ENCODE data around the gene PDE5A. TPM values are rescaled to one million over a fixed set of nuclear protein-coding genes. Genes with fewer than 3 reads are reported as not detected.

Gene PDE5A
- total RNA-seq, 1 experiment from 2014 or later = 0.89 TPM

- H3K27ac Mint-ChIP-seq (ENCODE audit: low read depth, unreplicated experiment) = no peak overlapping the region
- H3K9me3 Mint-ChIP-seq (ENCODE audit: unreplicated experiment) = no peaks in the 10 kb centered on the region
- TF ChIP-seq CTCF (IDR thresholded peaks at IDR 0.05; ENCODE audit: unreplicated experiment) = no peak
- POLR2A ChIA-PET = interaction anchor here (1.2 kb wide), 1 partner anchor 11 kb away, joined by 3 read pairs; no protein-coding TSS in a partner anchor
- H3K4me1 Mint-ChIP-seq (ENCODE audit: insufficient read depth, unreplicated experiment) = no peaks in the 10 kb centered on the region
- BruUV-seq (replicated peaks) = no TSS peak
- H3K27me3 Mint-ChIP-seq (ENCODE audit: insufficient read depth, unreplicated experiment) = no peaks in the 10 kb centered on the region
- H3K36me3 Mint-ChIP-seq (ENCODE audit: insufficient read depth, unreplicated experiment) = no peaks in the 10 kb centered on the region
- DNase-seq (ENCODE audit: unreplicated experiment) = no peak
- H3K4me3 Mint-ChIP-seq (ENCODE audit: unreplicated experiment) = no peak overlapping the region
- CTCF ChIA-PET = no interaction called here
- intact Hi-C loops (cut with micrococcal nuclease) = no loop called here
Observed at GRCh38 chr4:119655111-119655837, 26.7 kb upstream of the PDE5A start.

GRCh38 chr4:119653990-119654389, 25.4 kb upstream of the PDE5A start:
- CTCF ChIA-PET = interaction anchor here (1.0 kb wide), 1 partner anchor 27 kb away, joined by 6 read pairs; no protein-coding TSS in a partner anchor
- Mint-ChIP-seq H3K36me3 (ENCODE audit: insufficient read depth, unreplicated experiment) (no peaks in the 10 kb centered on the region), H3K9me3 (ENCODE audit: unreplicated experiment) (no peaks in the 10 kb centered on the region), H3K27ac (ENCODE audit: low read depth, unreplicated experiment) (no peak overlapping the region), H3K27me3 (ENCODE audit: insufficient read depth, unreplicated experiment) (no peaks in the 10 kb centered on the region), H3K4me3 (ENCODE audit: unreplicated experiment) (no peak overlapping the region), H3K4me1 (ENCODE audit: insufficient read depth, unreplicated experiment) (no peaks in the 10 kb centered on the region)
- DNase-seq (ENCODE audit: unreplicated experiment) = no peak
- TF ChIP-seq CTCF (IDR thresholded peaks at IDR 0.05; ENCODE audit: unreplicated experiment) = no peak
- intact Hi-C loops (cut with micrococcal nuclease) = no loop called here
- no TSS peak for BruUV-seq (replicated peaks)
- POLR2A ChIA-PET = interaction anchor here (1.2 kb wide), 1 partner anchor 9 kb away, joined by 3 read pairs; no protein-coding TSS in a partner anchor

GRCh38 chr4:119652998-119653397, 24.4 kb upstream of the PDE5A start:
- no TSS peak for BruUV-seq (replicated peaks)
- TF ChIP-seq CTCF (IDR thresholded peaks at IDR 0.05; ENCODE audit: unreplicated experiment) = no peak
- Mint-ChIP-seq H3K4me1 (ENCODE audit: insufficient read depth, unreplicated experiment) (no peaks in the 10 kb centered on the region), H3K9me3 (ENCODE audit: unreplicated experiment) (no peaks in the 10 kb centered on the region), H3K27me3 (ENCODE audit: insufficient read depth, unreplicated experiment) (no peaks in the 10 kb centered on the region), H3K4me3 (ENCODE audit: unreplicated experiment) (no peak overlapping the region), H3K36me3 (ENCODE audit: insufficient read depth, unreplicated experiment) (no peaks in the 10 kb centered on the region), H3K27ac (ENCODE audit: low read depth, unreplicated experiment) (no peak overlapping the region)
- DNase-seq (ENCODE audit: unreplicated experiment) = no peak
- POLR2A ChIA-PET = no interaction called here
- CTCF ChIA-PET = interaction anchor here (0.6 to 1.0 kb wide), 3 partner anchors 24 to 26 kb away, joined by 3 to 6 read pairs (median 4); partner anchors contain the start of gene PDE5A
- intact Hi-C loops (cut with micrococcal nuclease) = no loop called here

- H3K27me3 Mint-ChIP-seq (ENCODE audit: insufficient read depth, unreplicated experiment) = no peaks in the 10 kb centered on the region
- no TSS peak for BruUV-seq (replicated peaks)
- H3K9me3 Mint-ChIP-seq (ENCODE audit: unreplicated experiment) = no peaks in the 10 kb centered on the region
- TF ChIP-seq CTCF (IDR thresholded peaks at IDR 0.05; ENCODE audit: unreplicated experiment) = no peak
- ChIA-PET POLR2A (no interaction called here), CTCF (interaction anchor here (0.6 to 0.7 kb wide), 2 partner anchors 103 to 496 kb away, joined by 3 read pairs; no protein-coding TSS in a partner anchor)
- H3K36me3 Mint-ChIP-seq (ENCODE audit: insufficient read depth, unreplicated experiment) = no peaks in the 10 kb centered on the region
- no peak overlapping the region for H3K27ac Mint-ChIP-seq (ENCODE audit: low read depth, unreplicated experiment)
- intact Hi-C loops (cut with micrococcal nuclease) = no loop called here
- H3K4me3 Mint-ChIP-seq (ENCODE audit: unreplicated experiment) = no peak overlapping the region
- no peak for DNase-seq (ENCODE audit: unreplicated experiment)
- peaks cover 5% of the 10 kb centered on the region for H3K4me1 Mint-ChIP-seq (ENCODE audit: insufficient read depth, unreplicated experiment)
Observed at GRCh38 chr4:119648398-119648797, 19.8 kb upstream of the PDE5A start.
